H1 (cell line): ENCODE data around the gene NOL3.

ENCODE experiments used
- CEBPB ChIP-seq: IDR thresholded peaks from 2 replicates; pipeline ENCODE4 v1.6.1; 2012; ENCODE audit warnings: low read depth, low read length
- GABPA ChIP-seq: IDR thresholded peaks from 2 replicates; pipeline ENCODE4 v1.6.1; 2011; ENCODE audit warnings: mild to moderate bottlenecking, low read length, moderate library complexity, borderline replicate concordance; ENCODE audit not compliant: insufficient read depth
- RAD21 ChIP-seq, 2 experiments: IDR thresholded peaks in 1 of 2; conservative IDR thresholded peaks in 1 of 2; 2 replicates each; pipeline ENCODE4 v1.6.1; 2011; ENCODE audit warnings: low read depth in 2 of 2, low read length in 2 of 2, improper control_type of control experiment in 1 of 2, inconsistent platforms in 1 of 2, mild to moderate bottlenecking in 1 of 2, moderate library complexity in 1 of 2
- SAP30 ChIP-seq: fragments of 300-600 bp; sonication (generic); IDR thresholded peaks from 2 replicates; pipeline ENCODE4 v1.7.1; 2012; ENCODE audit warnings: low read length, moderate library complexity, mild to moderate bottlenecking, inconsistent platforms; ENCODE audit not compliant: insufficient read depth, insufficient replicate concordance
- SIN3A ChIP-seq, 2 experiments: IDR thresholded peaks in 1 of 2; conservative IDR thresholded peaks in 1 of 2; 2 replicates each; pipeline ENCODE4 v1.6.1; 2011 to 2012; ENCODE audit warnings: low read length in 2 of 2, improper control_type of control experiment in 1 of 2, low read depth in 1 of 2, mild to moderate bottlenecking in 1 of 2
- SUZ12 ChIP-seq: fragments of 200-600 bp; sonication (generic); IDR thresholded peaks from 2 replicates; pipeline ENCODE4 v1.6.1; 2012; ENCODE audit warnings: mild to moderate bottlenecking, inconsistent platforms, low read length, moderate library complexity, mixed read lengths
- TF ChIP-seq, protein P1 (sequence below), 3 experiments: IDR thresholded peaks; 1 replicate in 2 of 3; 2 replicates in 1 of 3; pipeline versions ENCODE4 v1.5.1 to v1.6.1; 2011; ENCODE audit warnings: low read length in 3 of 3, mild to moderate bottlenecking in 3 of 3, inconsistent platforms in 2 of 3, low read depth in 1 of 3, moderate library complexity in 1 of 3; ENCODE audit not compliant: insufficient read depth in 1 of 3; ENCODE audit errors: control extremely low read depth in 1 of 3
- TF ChIP-seq, protein P2 (sequence below): IDR thresholded peaks from 2 replicates; pipeline ENCODE4 v1.6.1; 2012; ENCODE audit warnings: inconsistent platforms

DNA sequence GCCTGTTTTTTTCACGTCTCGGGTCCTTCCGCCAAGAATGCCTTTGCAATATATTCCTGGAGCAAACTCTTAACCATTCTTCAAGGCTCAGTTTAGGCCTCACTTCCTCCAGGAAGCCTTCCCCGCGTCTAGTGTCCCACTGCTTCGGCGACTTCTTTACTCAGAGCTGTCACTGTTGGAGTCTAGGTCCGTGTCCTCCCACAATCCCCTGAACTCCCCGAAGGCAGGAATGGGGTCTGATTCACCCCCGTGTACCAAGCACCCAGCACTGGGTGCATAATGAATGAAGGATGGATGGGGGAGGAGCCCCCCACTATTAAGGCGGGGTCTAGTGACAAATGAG lies 12.9 kb downstream of the NOL3 start:
- TF ChIP-seq SUZ12 (no peak), GABPA (no peak), SIN3A (conservative IDR thresholded peaks at IDR 0.05 in 1 of 2, IDR thresholded peaks at IDR 0.05 in 1 of 2; ENCODE audit: low read depth in 1 of 2, low read length in 2 of 2) (0 out of 4 replicates have a peak, but pooled peaks of 1 of the 2 experiments have one; percentile 37), SAP30 (no peak), CEBPB (no peak), RAD21 (IDR thresholded peaks at IDR 0.05 in 1 of 2, conservative IDR thresholded peaks at IDR 0.05 in 1 of 2; ENCODE audit: low read depth in 2 of 2, low read length in 2 of 2) (no peak)
- TF ChIP-seq, protein P1, sequence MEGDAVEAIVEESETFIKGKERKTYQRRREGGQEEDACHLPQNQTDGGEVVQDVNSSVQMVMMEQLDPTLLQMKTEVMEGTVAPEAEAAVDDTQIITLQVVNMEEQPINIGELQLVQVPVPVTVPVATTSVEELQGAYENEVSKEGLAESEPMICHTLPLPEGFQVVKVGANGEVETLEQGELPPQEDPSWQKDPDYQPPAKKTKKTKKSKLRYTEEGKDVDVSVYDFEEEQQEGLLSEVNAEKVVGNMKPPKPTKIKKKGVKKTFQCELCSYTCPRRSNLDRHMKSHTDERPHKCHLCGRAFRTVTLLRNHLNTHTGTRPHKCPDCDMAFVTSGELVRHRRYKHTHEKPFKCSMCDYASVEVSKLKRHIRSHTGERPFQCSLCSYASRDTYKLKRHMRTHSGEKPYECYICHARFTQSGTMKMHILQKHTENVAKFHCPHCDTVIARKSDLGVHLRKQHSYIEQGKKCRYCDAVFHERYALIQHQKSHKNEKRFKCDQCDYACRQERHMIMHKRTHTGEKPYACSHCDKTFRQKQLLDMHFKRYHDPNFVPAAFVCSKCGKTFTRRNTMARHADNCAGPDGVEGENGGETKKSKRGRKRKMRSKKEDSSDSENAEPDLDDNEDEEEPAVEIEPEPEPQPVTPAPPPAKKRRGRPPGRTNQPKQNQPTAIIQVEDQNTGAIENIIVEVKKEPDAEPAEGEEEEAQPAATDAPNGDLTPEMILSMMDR (IDR thresholded peaks at IDR 0.05; ENCODE audit: control extremely low read depth in 1 of 3, insufficient read depth in 1 of 3, low read depth in 1 of 3, low read length in 3 of 3), result no peak
- TF ChIP-seq, protein P2, sequence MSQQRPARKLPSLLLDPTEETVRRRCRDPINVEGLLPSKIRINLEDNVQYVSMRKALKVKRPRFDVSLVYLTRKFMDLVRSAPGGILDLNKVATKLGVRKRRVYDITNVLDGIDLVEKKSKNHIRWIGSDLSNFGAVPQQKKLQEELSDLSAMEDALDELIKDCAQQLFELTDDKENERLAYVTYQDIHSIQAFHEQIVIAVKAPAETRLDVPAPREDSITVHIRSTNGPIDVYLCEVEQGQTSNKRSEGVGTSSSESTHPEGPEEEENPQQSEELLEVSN, result no peak
